ENCODE measurements around the gene SLC4A9.

GRCh38 chr5:140424135-140424534 is 64.1 kb downstream of the SLC4A9 start:
- no peak for TF ChIP-seq CTCF (IDR thresholded peaks at IDR 0.05)
- TF ChIP-seq EZH2 (IDR thresholded peaks at IDR 0.05; ENCODE audit: borderline replicate concordance, insufficient read depth, low read depth, low read length, poor library complexity, severe bottlenecking) = no peak

Measured in B cell (primary cell).